K562 (cell line): Measurements from ENCODE around the gene RDH14. TPM values are rescaled to one million over a fixed set of nuclear protein-coding genes. Genes with fewer than 3 reads are reported as not detected.
A peak's percentile ranks its signal among the peaks of the same experiment; 100 is the strongest.

Source experiments
- CHD1 ChIP-seq: fragments of 200-600 bp; sonication (generic); IDR thresholded peaks from one replicate; pipeline ENCODE4 v1.6.1; 2012; ENCODE audit warnings: mild to moderate bottlenecking, moderate library complexity, low read length, inconsistent platforms
- FUS ChIP-seq: fragments of 200-400 bp; formaldehyde crosslinking; optimal IDR thresholded peaks from 2 replicates; pipeline ENCODE3; 2017; ENCODE audit warnings: low read depth, low read length
- GTF2B ChIP-seq: IDR thresholded peaks from 2 replicates; pipeline ENCODE4 v1.6.1; 2011; ENCODE audit not compliant: insufficient read length; ENCODE audit errors: extremely low read depth
- HNRNPK ChIP-seq: fragments of 200-400 bp; formaldehyde crosslinking; IDR thresholded peaks from one replicate; pipeline ENCODE4 v1.6.1; 2018; ENCODE audit warnings: mild to moderate bottlenecking, low read depth, low read length; ENCODE audit not compliant: poor library complexity, severe bottlenecking
- JUNB ChIP-seq: fragments of 450-650 bp; formaldehyde crosslinking; conservative IDR thresholded peaks from 2 replicates; pipeline ENCODE4 v1.4.0; 2020; ENCODE audit warnings: mild to moderate bottlenecking
- MECOM ChIP-seq: fragments of 250-450 bp; sonication (Bioruptor Pico); IDR thresholded peaks from 2 replicates; pipeline ENCODE4 v1.8.0; 2022; ENCODE audit warnings: inconsistent platforms
- MGA ChIP-seq: fragments of 450-650 bp; IDR thresholded peaks from 2 replicates; pipeline ENCODE4 v1.6.1; 2016; ENCODE audit warnings: mild to moderate bottlenecking, moderate library complexity
- PPARD ChIP-seq: fragments of 250-450 bp; sonication (Bioruptor Pico); IDR thresholded peaks from 2 replicates; pipeline ENCODE4 v1.8.0; 2022; ENCODE audit warnings: inconsistent platforms, mild to moderate bottlenecking, moderate library complexity
- PYGO2 ChIP-seq: fragments of 450-650 bp; IDR thresholded peaks from 2 replicates; pipeline ENCODE4 v1.6.1; 2016; ENCODE audit warnings: mild to moderate bottlenecking, missing genetic modification characterization, moderate library complexity, missing compliant biosample characterization
- TSC22D4 ChIP-seq: fragments of 450-650 bp; IDR thresholded peaks from 2 replicates; pipeline ENCODE4 v1.6.1; 2016; ENCODE audit warnings: missing genetic modification characterization, missing biosample characterization, control low read depth
- ZKSCAN3 ChIP-seq: fragments of 250-450 bp; sonication (Bioruptor Pico); IDR thresholded peaks from 2 replicates; pipeline ENCODE4 v1.4.0; 2020
- ZNF134 ChIP-seq: fragments of 250-450 bp; sonication (Bioruptor Pico); conservative IDR thresholded peaks from 2 replicates; pipeline ENCODE4 v1.4.0; 2020
- ZNF589 ChIP-seq: fragments of 200-800 bp; sonication (Bioruptor generic); IDR thresholded peaks from 2 replicates; pipeline ENCODE4 v1.6.1; 2016; ENCODE audit warnings: low read depth, missing genetic modification characterization, missing compliant biosample characterization
- polyA plus RNA-seq, 8 experiments: library from polyadenylated mRNA; depleted of rRNA in 4 of 8; stranded (reverse) in 5 of 8; unstranded in 3 of 8; fragments of >200 nt; fragmentation: Nextera tagmentation in 2 of 8; fragmentation: Illumina TruSeq in 1 of 8; extraction: Ambion mirVana in 2 of 8; extraction: Trizol in 1 of 8; gene quantifications; 2 replicates each; pipeline versions ENCODE4 v1.2.1 to v1.2.3, GENCODE V29; 2011 to 2014; ENCODE audit warnings: inconsistent platforms in 1 of 8, missing spikeins in 1 of 8
- total RNA-seq, 7 experiments: library from RNA; depleted of rRNA in 6 of 7; stranded (reverse); fragments of >200 nt in 6 of 7; fragmentation: Illumina TruSeq in 2 of 7; extraction: Trizol in 2 of 7; gene quantifications; 2 replicates each; pipeline versions ENCODE4 v1.2.1 to v1.2.3, GENCODE V29; 2011 to 2021; ENCODE audit warnings: low replicate concordance in 1 of 7

Gene RDH14
- total and polyA plus RNA-seq, 9 of the 15 experiments (the other 6 are each of a cell fraction or from before 2014, with no cell fraction given), result 6.7 to 26.2 (median 20.9) TPM

- TF ChIP-seq HNRNPK (no peak), MGA (no peak), ZNF589 (CRISPR knock-in tag) (no peak), ZNF134 (CRISPR knock-in tag) (no peak), MECOM (CRISPR knock-in tag) (no peak), PPARD (CRISPR knock-in tag) (no peak), FUS (no peak), ZKSCAN3 (CRISPR knock-in tag) (no peak), CHD1 (peak; percentile 70), PYGO2 (no peak), GTF2B (no peak), JUNB (no peak), TSC22D4 (tag) (no peak)
Observed at GRCh38 chr2:18560031-18560796, at the start of gene RDH14 (continued).
